ENCODE measurements around the gene PDE4D.

DNA sequence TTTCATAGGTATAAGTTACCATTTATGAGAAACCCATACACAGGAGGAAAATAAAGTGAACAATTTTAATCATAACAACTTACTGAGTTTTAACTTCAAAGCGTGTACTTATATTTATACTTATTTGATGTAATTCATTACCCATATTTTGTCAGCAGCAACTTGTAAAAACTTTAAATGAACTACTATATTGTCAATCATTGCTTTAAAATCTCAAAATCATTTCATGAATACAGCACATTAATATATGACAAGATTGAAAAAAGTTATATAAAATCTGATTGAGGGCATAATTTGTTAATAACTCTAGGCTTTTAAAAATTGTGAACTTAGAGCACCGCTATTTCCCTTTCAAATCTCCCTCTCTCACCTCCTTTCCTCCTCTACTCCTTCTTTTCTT, 573.1 kb downstream of the PDE4D start:
- TF ChIP-seq EP300 (IDR thresholded peaks at IDR 0.05) (no peak), POLR2AphosphoS5 (IDR thresholded peaks at IDR 0.05) (no peak), CTCF (IDR thresholded peaks at IDR 0.05) (no peak)
